GM12801 (cell line): ENCODE results near the gene B9D1.

Experiments
- CTCF ChIP-seq: IDR thresholded peaks from one replicate; pipeline ENCODE4 v1.5.1; 2011; ENCODE audit warnings: control low read depth; ENCODE audit not compliant: insufficient read length; ENCODE audit errors: extremely low read depth

The B9D1 gene

GRCh38 chr17:19305761-19306159 is 56.8 kb downstream of the B9D1 start:
- TF ChIP-seq CTCF: no peak

GRCh38 chr17:19305256-19305655 is 57.3 kb downstream of the B9D1 start:
- no peak for TF ChIP-seq CTCF

GRCh38 chr17:19304751-19305150 is 57.8 kb downstream of the B9D1 start:
- TF ChIP-seq CTCF: no peak

- no peak for TF ChIP-seq CTCF
These were observed 58.3 kb downstream of the B9D1 start for GRCh38 chr17:19304209-19304608.

- no peak for TF ChIP-seq CTCF
These were observed 59.2 kb downstream of the B9D1 start for GRCh38 chr17:19303367-19303776.

GRCh38 chr17:19302791-19303331 is 59.7 kb downstream of the B9D1 start:
- no peak for TF ChIP-seq CTCF

- TF ChIP-seq CTCF: no peak
These were observed 60.5 kb downstream of the B9D1 start for GRCh38 chr17:19301973-19302372.
